Measurements from ENCODE around the gene PUS1.

DNA sequence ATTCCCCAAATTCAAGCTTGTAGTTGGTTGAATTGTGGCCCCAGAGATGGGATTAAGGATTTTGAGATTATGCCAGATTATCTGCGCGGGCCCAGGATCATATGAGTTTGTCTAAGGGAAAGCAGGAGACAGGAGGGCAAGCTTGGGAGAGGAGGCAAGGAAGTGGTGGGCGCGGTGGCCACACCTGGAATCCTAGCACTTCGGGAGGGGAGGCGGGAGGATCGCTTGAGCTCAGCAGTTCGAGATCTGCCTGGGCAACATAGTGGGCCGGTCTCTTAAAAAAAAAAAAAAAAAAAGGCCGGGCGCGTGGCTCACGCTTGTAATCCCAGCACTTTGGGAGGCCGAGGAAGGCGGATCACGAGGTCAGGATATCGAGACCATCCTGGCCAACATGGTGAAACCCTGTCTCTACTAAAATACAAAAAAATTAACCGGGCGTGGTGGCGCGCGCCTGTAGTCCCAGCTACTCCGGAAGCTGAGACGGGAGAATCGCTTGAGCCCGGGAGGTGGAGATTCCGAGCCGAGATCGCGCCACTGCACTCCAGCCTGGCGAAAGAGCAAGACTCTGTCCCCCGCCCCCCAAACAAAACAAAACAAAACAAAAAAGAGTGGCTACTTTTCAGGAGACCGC lies 881 bp upstream of the PUS1 start:
- TF ChIP-seq POLR2A (IDR thresholded peaks at IDR 0.05; ENCODE audit: borderline replicate concordance, extremely low read depth, insufficient read depth, insufficient read length) (no peak), SIN3A (IDR thresholded peaks at IDR 0.05; ENCODE audit: low read depth) (no peak)

Data from HCT116 (cell line).